Body of pancreas (tissue), 4 donors: ENCODE data around the gene PDLIM5. TPM values are rescaled to one million over a fixed set of nuclear protein-coding genes. Genes with fewer than 3 reads are reported as not detected.
A peak's percentile ranks its signal among the peaks of the same experiment; 100 is the strongest.
"Not testable (repeated sequence)": the region's sequence is repeated elsewhere in the genome, so short reads cannot be mapped to it uniquely, and the experiment has no call there.

Source experiments
- ATAC-seq: fragments of 150-250 bp; one replicate; pipeline ENCODE4 v1.9.1; 2016
- DNase-seq, 4 donors: peaks; one replicate each; pipeline ENCODE4 v3.0.0-alpha.2; 2019
- H3K27ac ChIP-seq, 4 donors: fragments of 200-600 bp; sonication (generic); 1 replicate in 3 of 4; 2 replicates in 1 of 4; pipeline versions ENCODE4 v1.5.1 to v1.6.1; 2016 to 2019; ENCODE audit warnings: mild to moderate bottlenecking in 1 of 4, mixed read lengths in 1 of 4, moderate library complexity in 1 of 4
- H3K27me3 ChIP-seq, 2 donors: fragments of 200-600 bp; sonication (generic); one replicate each; pipeline ENCODE4 v1.6.0; 2016; ENCODE audit warnings: mild to moderate bottlenecking in 1 of 2
- H3K36me3 ChIP-seq, 2 donors: fragments of 200-600 bp; sonication (generic); replicated peaks in 1 of 2; 2 replicates each; pipeline ENCODE4 v1.5.1; 2016; ENCODE audit warnings: low read depth in 2 of 2; ENCODE audit not compliant: insufficient read depth in 1 of 2
- H3K4me1 ChIP-seq: fragments of 200-600 bp; sonication (generic); one replicate; pipeline ENCODE4 v1.6.0; 2016
- H3K4me3 ChIP-seq, 2 donors: fragments of 200-600 bp; sonication (generic); 1 replicate in 1 of 2; 2 replicates in 1 of 2; pipeline ENCODE4 v1.5.1; 2016 to 2019
- H3K9me3 ChIP-seq, 3 donors: fragments of 200-600 bp; sonication (generic); 1 replicate in 2 of 3; 2 replicates in 1 of 3; pipeline ENCODE4 v1.5.1; 2016
- CTCF ChIP-seq, 7 experiments: fragments of 450-650 bp in 4 of 7; fragments of 200-600 bp in 3 of 7; sonication (generic) in 3 of 7; IDR thresholded peaks; one replicate each; pipeline ENCODE4 v1.5.1; 2016 to 2019; ENCODE audit warnings: antibody characterized with exemption in 7 of 7
- POLR2A ChIP-seq, 3 donors: fragments of 450-650 bp; IDR thresholded peaks; one replicate each; pipeline ENCODE4 v1.6.1; 2016; ENCODE audit warnings: antibody characterized with exemption in 3 of 3, mild to moderate bottlenecking in 2 of 3
- WGBS, 2 donors: methylation state at CpG; one replicate each; pipeline ENCODE4 v1.1.5; 2017; 5-methylcytosine and 5-hydroxymethylcytosine counted together
- intact Hi-C: fragments of 100-400 bp; cut with DNase I; formaldehyde crosslinking; loops from one replicate; pipeline ENCODE4 v1.15.1; 2023
- total RNA-seq, 2 donors: library from RNA; depleted of rRNA; stranded (reverse); fragments of >200 nt; gene quantifications; one replicate each; pipeline ENCODE4 v1.1.0, GENCODE V29; 2016

Gene PDLIM5
- total RNA-seq, 2 donors from 2014 or later: 44.2 to 70.3 TPM

GRCh38 chr4:94475794-94476193 is 24.1 kb downstream of the PDLIM5 start:
- H3K4me3 ChIP-seq: no peak overlapping the region
- no peaks in the 10 kb centered on the region for H3K27me3 ChIP-seq
- no peaks in the 10 kb centered on the region for H3K9me3 ChIP-seq
- peaks cover 74% of the 10 kb centered on the region for H3K4me1 ChIP-seq
- no peak for ATAC-seq
- no peak for TF ChIP-seq CTCF (IDR thresholded peaks at IDR 0.05)
- TF ChIP-seq POLR2A (IDR thresholded peaks at IDR 0.05): no peak
- no peak for DNase-seq
- 40 to 57% methylated on average over 2 of the region's 2 CpGs for WGBS, 2 donors
- peak overlapping the region in 2 of 4 donors; percentile 8 to 42 for H3K27ac ChIP-seq
- intact Hi-C loops: no loop called here
- H3K36me3 ChIP-seq: no peaks in the 10 kb centered on the region

- DNase-seq (no peak), ATAC-seq (no peak)
- intact Hi-C loops: no loop called here
- Histone ChIP-seq H3K36me3 (no peaks in the 10 kb centered on the region), H3K27me3 (no peaks in the 10 kb centered on the region), H3K9me3 (no peaks in the 10 kb centered on the region), H3K4me1 (peaks cover 65% of the 10 kb centered on the region), H3K4me3 (no peak overlapping the region), H3K27ac (peak overlapping the region in 1 of 4 donors; percentile 36)
- WGBS, 2 donors: 24 to 29% methylated on average over 2 of the region's 2 CpGs
- TF ChIP-seq CTCF (IDR thresholded peaks at IDR 0.05): no peak
- TF ChIP-seq POLR2A (IDR thresholded peaks at IDR 0.05): no peak
Measured at GRCh38 chr4:94477227-94477626, 25.5 kb downstream of the PDLIM5 start.

GRCh38 chr4:94478805-94479204 is 27.1 kb downstream of the PDLIM5 start:
- peaks cover 49% of the 10 kb centered on the region for H3K4me1 ChIP-seq
- H3K27ac ChIP-seq, H3K4me3 ChIP-seq, DNase-seq, H3K9me3 ChIP-seq, H3K27me3 ChIP-seq, intact Hi-C loops, H3K36me3 ChIP-seq, ATAC-seq: not testable (repeated sequence)
- WGBS, 2 donors: 68 to 90% methylated on average over 3 of the region's 3 CpGs

- Histone ChIP-seq H3K4me3 (no peak overlapping the region), H3K27ac (peak overlapping the region in 2 of 4 donors; percentile 12 to 44), H3K27me3 (no peaks in the 10 kb centered on the region), H3K9me3 (no peaks in the 10 kb centered on the region), H3K4me1 (peaks cover 43% of the 10 kb centered on the region), H3K36me3 (no peaks in the 10 kb centered on the region)
- WGBS, 2 donors: 37 to 41% methylated on average over 5 of the region's 5 CpGs
- DNase-seq (no peak), ATAC-seq (no peak)
- intact Hi-C loops: no loop called here
- TF ChIP-seq CTCF (IDR thresholded peaks at IDR 0.05) (no peak), POLR2A (IDR thresholded peaks at IDR 0.05) (no peak)
Measured at GRCh38 chr4:94479358-94480141, 27.8 kb downstream of the PDLIM5 start.

- TF ChIP-seq CTCF (IDR thresholded peaks at IDR 0.05) (no peak), POLR2A (IDR thresholded peaks at IDR 0.05) (no peak)
- 74 to 82% methylated on average over 2 of the region's 2 CpGs for WGBS, 2 donors
- no peak overlapping the region for H3K27ac ChIP-seq
- ATAC-seq: no peak
- no peaks in the 10 kb centered on the region for H3K27me3 ChIP-seq
- H3K4me1 ChIP-seq: peaks cover 34% of the 10 kb centered on the region
- intact Hi-C loops: no loop called here
- H3K4me3 ChIP-seq: no peak overlapping the region
- DNase-seq: no peak
- H3K9me3 ChIP-seq: no peaks in the 10 kb centered on the region
- H3K36me3 ChIP-seq: no peaks in the 10 kb centered on the region
Measured at GRCh38 chr4:94480362-94480951, 28.7 kb downstream of the PDLIM5 start.
